ENCODE results near the gene ABCC11.

DNA sequence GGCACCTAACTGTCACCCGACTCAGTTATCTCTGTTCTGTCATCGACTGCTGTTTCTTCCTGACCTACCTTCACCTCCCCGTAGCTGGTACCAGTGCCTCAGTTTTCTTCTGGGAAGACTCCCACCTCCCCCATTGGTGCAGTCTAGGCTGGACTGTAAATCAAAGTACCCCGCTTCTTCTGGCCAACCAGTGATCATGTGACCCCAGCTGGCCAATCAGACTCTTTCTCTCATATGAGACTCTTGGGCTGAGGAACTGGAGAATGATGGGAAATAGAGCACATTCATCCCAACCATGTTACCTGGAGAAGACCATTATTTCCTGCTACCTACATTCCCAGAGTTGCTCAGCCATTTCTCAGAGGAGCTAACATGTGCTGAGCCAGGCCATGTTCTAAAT is 23.8 kb downstream of the ABCC11 start:
- TF ChIP-seq, protein P1, sequence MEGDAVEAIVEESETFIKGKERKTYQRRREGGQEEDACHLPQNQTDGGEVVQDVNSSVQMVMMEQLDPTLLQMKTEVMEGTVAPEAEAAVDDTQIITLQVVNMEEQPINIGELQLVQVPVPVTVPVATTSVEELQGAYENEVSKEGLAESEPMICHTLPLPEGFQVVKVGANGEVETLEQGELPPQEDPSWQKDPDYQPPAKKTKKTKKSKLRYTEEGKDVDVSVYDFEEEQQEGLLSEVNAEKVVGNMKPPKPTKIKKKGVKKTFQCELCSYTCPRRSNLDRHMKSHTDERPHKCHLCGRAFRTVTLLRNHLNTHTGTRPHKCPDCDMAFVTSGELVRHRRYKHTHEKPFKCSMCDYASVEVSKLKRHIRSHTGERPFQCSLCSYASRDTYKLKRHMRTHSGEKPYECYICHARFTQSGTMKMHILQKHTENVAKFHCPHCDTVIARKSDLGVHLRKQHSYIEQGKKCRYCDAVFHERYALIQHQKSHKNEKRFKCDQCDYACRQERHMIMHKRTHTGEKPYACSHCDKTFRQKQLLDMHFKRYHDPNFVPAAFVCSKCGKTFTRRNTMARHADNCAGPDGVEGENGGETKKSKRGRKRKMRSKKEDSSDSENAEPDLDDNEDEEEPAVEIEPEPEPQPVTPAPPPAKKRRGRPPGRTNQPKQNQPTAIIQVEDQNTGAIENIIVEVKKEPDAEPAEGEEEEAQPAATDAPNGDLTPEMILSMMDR (IDR thresholded peaks at IDR 0.05): no peak
- no peak for TF ChIP-seq POLR2A (IDR thresholded peaks at IDR 0.05)

Data from Peyer's patch (tissue), 4 donors.